Gastroesophageal sphincter (tissue), 4 donors: Measurements from ENCODE around the gene OLA1. TPM values are rescaled to one million over a fixed set of nuclear protein-coding genes. Genes with fewer than 3 reads are reported as not detected.
A peak's percentile ranks its signal among the peaks of the same experiment; 100 is the strongest.

ENCODE experiments used
- ATAC-seq: fragments of 150-250 bp; one replicate; pipeline ENCODE4 v1.9.1; 2016; ENCODE audit warnings: mild to moderate bottlenecking, moderate library complexity
- H3K27ac ChIP-seq, 4 donors: fragments of 200-600 bp; sonication (generic) in 3 of 4; 1 replicate in 3 of 4; 2 replicates in 1 of 4; pipeline ENCODE4 v1.5.1; 2016 to 2019
- H3K27me3 ChIP-seq: fragments of 200-600 bp; sonication (generic); one replicate; pipeline ENCODE4 v1.5.1; 2019
- H3K36me3 ChIP-seq, 2 donors: fragments of 200-600 bp; sonication (generic); one replicate each; pipeline ENCODE4 v1.5.1; 2019; ENCODE audit warnings: control low read depth in 1 of 2
- H3K4me1 ChIP-seq, 3 donors: fragments of 200-600 bp; sonication (generic); 1 replicate in 2 of 3; 2 replicates in 1 of 3; pipeline ENCODE4 v1.5.1; 2016 to 2019; ENCODE audit warnings: control low read depth in 2 of 3
- H3K4me3 ChIP-seq, 2 donors: fragments of 200-600 bp; sonication (generic); one replicate each; pipeline ENCODE4 v1.5.1; 2019; ENCODE audit warnings: mild to moderate bottlenecking in 1 of 2, moderate library complexity in 1 of 2
- H3K9me3 ChIP-seq, 3 donors: fragments of 200-600 bp; sonication (generic); one replicate each; pipeline ENCODE4 v1.5.1; 2017 to 2019; ENCODE audit warnings: control low read depth in 2 of 3
- CTCF ChIP-seq, 4 experiments: fragments of 200-600 bp in 2 of 4; fragments of 450-650 bp in 2 of 4; sonication (generic) in 1 of 4; IDR thresholded peaks; one replicate each; pipeline ENCODE4 v1.5.1; 2017 to 2019; ENCODE audit warnings: antibody characterized with exemption in 4 of 4, mild to moderate bottlenecking in 2 of 4, moderate library complexity in 2 of 4
- EP300 ChIP-seq: sonication (generic); formaldehyde crosslinking; IDR thresholded peaks from one replicate; pipeline ENCODE4 v1.6.1; 2017; ENCODE audit warnings: antibody characterized with exemption, mild to moderate bottlenecking
- POLR2A ChIP-seq, 2 donors: fragments of 450-650 bp; IDR thresholded peaks; one replicate each; pipeline ENCODE4 v1.6.1; 2017; ENCODE audit warnings: antibody characterized with exemption in 2 of 2, mild to moderate bottlenecking in 2 of 2, moderate library complexity in 1 of 2
- POLR2AphosphoS5 ChIP-seq: sonication (generic); formaldehyde crosslinking; IDR thresholded peaks from one replicate; pipeline ENCODE4 v1.6.1; 2017; ENCODE audit warnings: antibody characterized with exemption
- WGBS, 2 donors: methylation state at CpG; one replicate each; pipeline ENCODE4 v1.1.5; 2018; ENCODE audit warnings: low coverage in 1 of 2; 5-methylcytosine and 5-hydroxymethylcytosine counted together
- total RNA-seq, 4 donors: library from RNA; depleted of rRNA; stranded (reverse); fragments of >200 nt; gene quantifications; one replicate each; pipeline ENCODE4 v1.1.0, GENCODE V29; 2016

Gene OLA1
- total RNA-seq, 4 donors from 2014 or later: 57.1 to 90.4 (median 72.1) TPM

DNA sequence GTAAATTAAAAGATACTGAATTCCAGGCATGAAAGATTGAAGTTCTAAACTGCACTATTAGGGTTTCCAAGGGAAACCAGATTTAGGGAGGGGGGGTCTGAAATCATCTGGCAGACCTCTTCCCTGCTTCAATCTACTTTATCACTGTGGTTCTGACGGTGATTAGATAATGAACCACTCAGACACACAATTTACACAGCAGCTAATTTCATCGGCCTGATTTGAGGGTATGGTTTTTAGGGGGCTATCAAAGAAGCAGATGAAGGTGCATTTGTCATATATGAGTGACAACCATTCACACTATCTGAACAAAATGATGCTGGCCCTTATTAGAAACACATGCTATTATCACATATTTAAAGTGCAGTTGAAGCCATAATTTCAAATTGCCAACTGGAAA, 106.0 kb downstream of the OLA1 start:
- H3K27me3 ChIP-seq: no peaks in the 10 kb centered on the region
- no peak for ATAC-seq
- TF ChIP-seq EP300: no peak
- no peaks in the 10 kb centered on the region for H3K9me3 ChIP-seq
- H3K4me3 ChIP-seq: no peak overlapping the region
- peaks cover 0 to 6% (median 0%) of the 10 kb centered on the region in 3 donors for H3K4me1 ChIP-seq
- peaks cover 0 to 8% of the 10 kb centered on the region in 2 donors for H3K36me3 ChIP-seq
- WGBS, 2 donors: 77 to 88% methylated on average over 2 of the region's 2 CpGs
- no peak overlapping the region for H3K27ac ChIP-seq

GRCh38 chr2:174138161-174138560, 110.2 kb downstream of the OLA1 start:
- no peak overlapping the region for H3K4me3 ChIP-seq
- no peaks in the 10 kb centered on the region for H3K4me1 ChIP-seq
- no peaks in the 10 kb centered on the region for H3K27me3 ChIP-seq
- no peak for ATAC-seq
- no peaks in the 10 kb centered on the region for H3K9me3 ChIP-seq
- peaks cover 0 to 17% of the 10 kb centered on the region in 2 donors for H3K36me3 ChIP-seq
- TF ChIP-seq CTCF (IDR thresholded peaks at IDR 0.05) (peak in 1 of 4 experiments; percentile 15), POLR2A (IDR thresholded peaks at IDR 0.05) (no peak)
- WGBS, 2 donors: 64 to 76% methylated on average over 4 of the region's 4 CpGs
- H3K27ac ChIP-seq: no peak overlapping the region

DNA sequence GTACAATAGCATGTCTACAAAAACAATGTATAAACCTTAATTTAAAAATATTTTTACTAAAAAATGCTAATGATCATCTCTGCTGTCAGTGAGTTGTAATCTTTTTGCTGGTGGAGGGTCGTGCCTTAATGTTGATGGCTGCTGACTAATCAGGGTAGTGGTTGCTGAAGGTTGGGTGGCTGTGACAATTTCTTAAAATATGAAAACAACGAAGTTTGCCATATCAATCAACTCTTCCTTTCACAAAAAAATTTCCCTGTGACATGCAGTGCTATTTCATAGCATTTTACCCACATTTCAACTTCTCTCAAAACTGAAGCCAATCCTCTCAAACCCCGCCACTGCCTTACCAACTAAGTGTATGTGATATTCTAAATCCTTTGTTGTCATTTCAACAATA, 112.4 kb downstream of the OLA1 start:
- WGBS, 2 donors: 89 to 93% methylated on average over 3 of the region's 3 CpGs
- ATAC-seq: no peak
- no peaks in the 10 kb centered on the region for H3K9me3 ChIP-seq
- H3K4me1 ChIP-seq: no peaks in the 10 kb centered on the region
- TF ChIP-seq EP300 (no peak), POLR2A (IDR thresholded peaks at IDR 0.05) (no peak), CTCF (IDR thresholded peaks at IDR 0.05) (no peak), POLR2AphosphoS5 (no peak)
- no peaks in the 10 kb centered on the region for H3K27me3 ChIP-seq
- no peak overlapping the region for H3K27ac ChIP-seq
- no peak overlapping the region for H3K4me3 ChIP-seq
- peaks cover 0 to 17% of the 10 kb centered on the region in 2 donors for H3K36me3 ChIP-seq

GRCh38 chr2:174125090-174125489, 123.2 kb downstream of the OLA1 start:
- no peak overlapping the region for H3K4me3 ChIP-seq
- ATAC-seq: no peak
- TF ChIP-seq POLR2AphosphoS5: no peak
- TF ChIP-seq CTCF (IDR thresholded peaks at IDR 0.05): no peak
- TF ChIP-seq EP300: no peak
- no peak for TF ChIP-seq POLR2A (IDR thresholded peaks at IDR 0.05)
- no peaks in the 10 kb centered on the region for H3K27me3 ChIP-seq
- H3K4me1 ChIP-seq: no peaks in the 10 kb centered on the region
- no peaks in the 10 kb centered on the region for H3K36me3 ChIP-seq
- no peak overlapping the region for H3K27ac ChIP-seq
- WGBS, 2 donors: 91 to 93% methylated on average over 2 to 4 of the region's 4 CpGs
- H3K9me3 ChIP-seq: no peaks in the 10 kb centered on the region

DNA sequence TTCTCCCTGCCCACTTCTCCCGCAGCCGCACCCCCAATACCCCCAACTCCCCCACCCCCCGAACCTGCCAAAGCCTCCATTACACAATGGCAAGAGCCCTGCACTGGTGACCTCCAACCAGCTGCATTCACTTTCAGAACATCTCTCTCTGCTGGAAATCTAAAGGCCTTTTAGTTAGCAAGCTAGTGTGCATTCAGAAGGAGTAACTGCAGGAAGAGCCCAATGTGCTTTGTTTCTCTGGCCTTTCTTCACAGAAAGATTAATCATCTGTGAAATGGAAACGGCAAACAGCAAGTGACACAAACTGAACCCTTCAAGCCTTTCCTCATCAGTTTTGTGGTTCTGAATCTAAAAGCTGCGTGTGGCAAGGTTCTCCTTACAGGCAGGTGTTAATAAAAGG, 124.2 kb downstream of the OLA1 start:
- ATAC-seq: no peak
- WGBS, 2 donors: 82 to 87% methylated on average over 4 to 5 of the region's 5 CpGs
- Histone ChIP-seq H3K4me1 (no peaks in the 10 kb centered on the region), H3K27ac (no peak overlapping the region), H3K27me3 (no peaks in the 10 kb centered on the region), H3K36me3 (no peaks in the 10 kb centered on the region), H3K9me3 (no peaks in the 10 kb centered on the region), H3K4me3 (no peak overlapping the region)
- TF ChIP-seq POLR2AphosphoS5: no peak
- TF ChIP-seq POLR2A (IDR thresholded peaks at IDR 0.05): no peak
- TF ChIP-seq CTCF (IDR thresholded peaks at IDR 0.05): no peak
- no peak for TF ChIP-seq EP300

DNA sequence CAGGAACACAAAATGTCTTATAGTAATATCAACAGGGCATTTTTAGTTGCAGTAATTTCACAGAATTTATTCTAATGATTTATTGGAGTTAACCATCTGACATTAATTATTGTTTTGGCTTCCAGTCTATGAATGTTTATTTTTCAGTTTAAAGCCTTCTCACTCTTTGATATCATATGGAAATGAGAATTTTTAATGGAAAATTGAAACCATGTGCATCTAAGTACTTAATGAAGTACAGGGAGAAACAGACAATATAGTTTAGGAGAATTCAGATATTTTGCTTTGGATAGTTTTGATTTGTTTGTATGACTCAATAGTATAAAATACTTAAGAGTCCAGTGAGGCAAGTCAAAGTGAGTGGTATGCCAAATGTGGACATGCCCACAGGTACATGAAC, 126.1 kb downstream of the OLA1 start:
- Histone ChIP-seq H3K36me3 (no peaks in the 10 kb centered on the region), H3K9me3 (no peaks in the 10 kb centered on the region), H3K4me3 (no peak overlapping the region), H3K27me3 (no peaks in the 10 kb centered on the region), H3K27ac (no peak overlapping the region), H3K4me1 (no peaks in the 10 kb centered on the region)
- no peak for TF ChIP-seq EP300
- no peak for TF ChIP-seq POLR2A (IDR thresholded peaks at IDR 0.05)
- ATAC-seq: no peak
